Measurements from ENCODE around the gene PTPN1.

DNA sequence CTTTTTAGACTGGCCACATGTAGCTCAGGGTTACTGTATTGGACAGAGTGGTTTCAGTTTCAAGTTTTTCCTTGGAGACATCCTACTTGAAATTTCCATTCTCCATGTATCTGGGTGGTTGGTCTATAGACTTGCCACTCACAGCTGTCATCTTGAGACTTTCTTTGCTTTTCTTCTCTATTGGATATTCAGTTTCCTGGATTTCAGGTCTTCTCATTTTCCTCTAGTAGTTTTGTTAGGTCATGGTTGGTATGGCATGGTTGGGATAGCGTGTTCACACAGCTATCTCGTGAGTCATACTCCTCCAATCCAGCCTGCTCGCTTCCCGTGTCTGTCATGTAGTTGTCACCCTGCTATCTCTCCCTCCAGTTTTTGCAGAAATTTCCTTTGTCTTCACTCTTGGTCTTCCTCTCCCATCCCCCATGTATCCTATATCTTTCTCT lies 48.3 kb downstream of the PTPN1 start:
- no peak for TF ChIP-seq POLR2A (IDR thresholded peaks at IDR 0.05)
- TF ChIP-seq, protein P1, sequence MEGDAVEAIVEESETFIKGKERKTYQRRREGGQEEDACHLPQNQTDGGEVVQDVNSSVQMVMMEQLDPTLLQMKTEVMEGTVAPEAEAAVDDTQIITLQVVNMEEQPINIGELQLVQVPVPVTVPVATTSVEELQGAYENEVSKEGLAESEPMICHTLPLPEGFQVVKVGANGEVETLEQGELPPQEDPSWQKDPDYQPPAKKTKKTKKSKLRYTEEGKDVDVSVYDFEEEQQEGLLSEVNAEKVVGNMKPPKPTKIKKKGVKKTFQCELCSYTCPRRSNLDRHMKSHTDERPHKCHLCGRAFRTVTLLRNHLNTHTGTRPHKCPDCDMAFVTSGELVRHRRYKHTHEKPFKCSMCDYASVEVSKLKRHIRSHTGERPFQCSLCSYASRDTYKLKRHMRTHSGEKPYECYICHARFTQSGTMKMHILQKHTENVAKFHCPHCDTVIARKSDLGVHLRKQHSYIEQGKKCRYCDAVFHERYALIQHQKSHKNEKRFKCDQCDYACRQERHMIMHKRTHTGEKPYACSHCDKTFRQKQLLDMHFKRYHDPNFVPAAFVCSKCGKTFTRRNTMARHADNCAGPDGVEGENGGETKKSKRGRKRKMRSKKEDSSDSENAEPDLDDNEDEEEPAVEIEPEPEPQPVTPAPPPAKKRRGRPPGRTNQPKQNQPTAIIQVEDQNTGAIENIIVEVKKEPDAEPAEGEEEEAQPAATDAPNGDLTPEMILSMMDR (IDR thresholded peaks at IDR 0.05) = no peak
